ENCODE measurements around the gene TBPL2. TPM values are rescaled to one million over a fixed set of nuclear protein-coding genes. Genes with fewer than 3 reads are reported as not detected.
"Not testable (repeated sequence)": the region's sequence is repeated elsewhere in the genome, so short reads cannot be mapped to it uniquely, and the experiment has no call there.

The TBPL2 gene
- total and polyA plus RNA-seq, 4 donors = not detected

- H3K36me3 ChIP-seq (ENCODE audit: control insufficient read depth in 4 of 4, insufficient read depth in 3 of 4, low read depth in 1 of 4, low read length in 3 of 4) = peaks cover 6 to 45% (median 23%) of the 10 kb centered on the region in 4 donors
- WGBS = 89% methylated on average over 5 of the region's 5 CpGs
These were observed 56.8 kb downstream of the TBPL2 start for GRCh38 chr14:55383541-55384140.

GRCh38 chr14:55383056-55383466 is 57.4 kb downstream of the TBPL2 start:
- H3K4me1 ChIP-seq (ENCODE audit: control insufficient read depth in 4 of 4, insufficient read depth in 4 of 4, low read length in 3 of 4); H3K9me3 ChIP-seq (ENCODE audit: control insufficient read depth in 4 of 4, low read length in 3 of 4); H3K27ac ChIP-seq (ENCODE audit: low read depth in 1 of 2, low read length in 2 of 2); DNase-seq (ENCODE audit: low spot score); H3K27me3 ChIP-seq (ENCODE audit: control insufficient read depth in 4 of 4, insufficient read depth in 4 of 4, low read length in 3 of 4); H3K9ac ChIP-seq (ENCODE audit: low read depth in 1 of 2, low read length in 2 of 2); H3K4me3 ChIP-seq (ENCODE audit: low read depth in 1 of 3, low read length in 3 of 3): not testable (repeated sequence)
- 92% methylated on average over 10 of the region's 10 CpGs for WGBS
- peaks cover 6 to 45% (median 27%) of the 10 kb centered on the region in 4 donors for H3K36me3 ChIP-seq (ENCODE audit: control insufficient read depth in 4 of 4, insufficient read depth in 3 of 4, low read depth in 1 of 4, low read length in 3 of 4)

More at GRCh38 chr14:55383541-55384140, 56.8 kb downstream of the TBPL2 start:
- peak; percentile 68 for DNase-seq (ENCODE audit: low spot score)
- H3K4me3 ChIP-seq (ENCODE audit: low read depth in 1 of 3, low read length in 3 of 3) = no peak overlapping the region
- no peak overlapping the region for H3K27ac ChIP-seq (ENCODE audit: low read depth in 1 of 2, low read length in 2 of 2)
- H3K4me1 ChIP-seq (ENCODE audit: control insufficient read depth in 4 of 4, insufficient read depth in 4 of 4, low read length in 3 of 4) = no peaks in the 10 kb centered on the region
- no peak overlapping the region for H3K9ac ChIP-seq (ENCODE audit: low read depth in 1 of 2, low read length in 2 of 2)
- H3K27me3 ChIP-seq (ENCODE audit: control insufficient read depth in 4 of 4, insufficient read depth in 4 of 4, low read length in 3 of 4) = no peaks in the 10 kb centered on the region
- no peak for TF ChIP-seq JUND (IDR thresholded peaks at IDR 0.05)
- no peak for TF ChIP-seq YY1 (IDR thresholded peaks at IDR 0.05)
- TF ChIP-seq RAD21 (IDR thresholded peaks at IDR 0.05) = no peak
- no peak for TF ChIP-seq GABPA (IDR thresholded peaks at IDR 0.05 in 1 of 2, conservative IDR thresholded peaks at IDR 0.05 in 1 of 2)
- no peaks in the 10 kb centered on the region for H3K9me3 ChIP-seq (ENCODE audit: control insufficient read depth in 4 of 4, low read length in 3 of 4)

- H3K27me3 ChIP-seq (ENCODE audit: control insufficient read depth in 4 of 4, insufficient read depth in 4 of 4, low read length in 3 of 4) = no peaks in the 10 kb centered on the region
- peaks cover 6 to 50% (median 33%) of the 10 kb centered on the region in 4 donors for H3K36me3 ChIP-seq (ENCODE audit: control insufficient read depth in 4 of 4, insufficient read depth in 3 of 4, low read depth in 1 of 4, low read length in 3 of 4)
- WGBS = 94% methylated on average over 4 of the region's 4 CpGs
- no peak overlapping the region for H3K4me3 ChIP-seq (ENCODE audit: low read depth in 1 of 3, low read length in 3 of 3)
- DNase-seq (ENCODE audit: low spot score) = no peak
- TF ChIP-seq TAF1 (conservative IDR thresholded peaks at IDR 0.05) = no peak
- TF ChIP-seq REST (IDR thresholded peaks at IDR 0.05) = no peak
- no peak for TF ChIP-seq FOXA1 (IDR thresholded peaks at IDR 0.05)
- no peak overlapping the region for H3K27ac ChIP-seq (ENCODE audit: low read depth in 1 of 2, low read length in 2 of 2)
- H3K9me3 ChIP-seq (ENCODE audit: control insufficient read depth in 4 of 4, low read length in 3 of 4) = no peaks in the 10 kb centered on the region
- no peak overlapping the region for H3K9ac ChIP-seq (ENCODE audit: low read depth in 1 of 2, low read length in 2 of 2)
- H3K4me1 ChIP-seq (ENCODE audit: control insufficient read depth in 4 of 4, insufficient read depth in 4 of 4, low read length in 3 of 4) = no peaks in the 10 kb centered on the region
These were observed 57.9 kb downstream of the TBPL2 start for GRCh38 chr14:55382483-55382882.

- H3K36me3 ChIP-seq (ENCODE audit: control insufficient read depth in 4 of 4, insufficient read depth in 3 of 4, low read depth in 1 of 4, low read length in 3 of 4) = peaks cover 6 to 49% (median 38%) of the 10 kb centered on the region in 4 donors
- H3K27ac ChIP-seq (ENCODE audit: low read depth in 1 of 2, low read length in 2 of 2) = no peak overlapping the region
- no peak overlapping the region for H3K4me3 ChIP-seq (ENCODE audit: low read depth in 1 of 3, low read length in 3 of 3)
- H3K9me3 ChIP-seq (ENCODE audit: control insufficient read depth in 4 of 4, low read length in 3 of 4) = no peaks in the 10 kb centered on the region
- no peak overlapping the region for H3K9ac ChIP-seq (ENCODE audit: low read depth in 1 of 2, low read length in 2 of 2)
- H3K27me3 ChIP-seq (ENCODE audit: control insufficient read depth in 4 of 4, insufficient read depth in 4 of 4, low read length in 3 of 4) = no peaks in the 10 kb centered on the region
- H3K4me1 ChIP-seq (ENCODE audit: control insufficient read depth in 4 of 4, insufficient read depth in 4 of 4, low read length in 3 of 4) = no peaks in the 10 kb centered on the region
- 90% methylated on average over 2 of the region's 2 CpGs for WGBS
- DNase-seq (ENCODE audit: low spot score) = no peak
- TF ChIP-seq FOXA2 (IDR thresholded peaks at IDR 0.05) = no peak
- TF ChIP-seq ATF3 (IDR thresholded peaks at IDR 0.05) = no peak
- TF ChIP-seq NR2F2 (IDR thresholded peaks at IDR 0.05) = no peak
- TF ChIP-seq ZBTB33 (IDR thresholded peaks at IDR 0.05) = no peak
- no peak for TF ChIP-seq TAF1 (conservative IDR thresholded peaks at IDR 0.05)
- TF ChIP-seq YY1 (IDR thresholded peaks at IDR 0.05) = no peak
- TF ChIP-seq RAD21 (IDR thresholded peaks at IDR 0.05) = no peak
- TF ChIP-seq MAX (IDR thresholded peaks at IDR 0.05) = no peak
- no peak for TF ChIP-seq CTCF (IDR thresholded peaks at IDR 0.05; ENCODE audit: low read depth, low read length, missing input control)
- TF ChIP-seq RXRA (IDR thresholded peaks at IDR 0.05) = no peak
- TF ChIP-seq GABPA (IDR thresholded peaks at IDR 0.05 in 1 of 2, conservative IDR thresholded peaks at IDR 0.05 in 1 of 2) = no peak
- no peak for TF ChIP-seq HNF4G (IDR thresholded peaks at IDR 0.05)
- no peak for TF ChIP-seq HNF4A (conservative IDR thresholded peaks at IDR 0.05)
These were observed 58.9 kb downstream of the TBPL2 start for GRCh38 chr14:55381561-55381960.
